ENCODE measurements around the gene LSM10.

LSM10 gene

GRCh38 chr1:36397378-36398230, at the start of gene LSM10:
Gene LSM10 (minus strand): TSS chr1:36397908. CDS start chr1:36394129, 3,779 bp downstream.
- peak; percentile 85 for DNase-seq (ENCODE audit: low read depth)

- DNase-seq (ENCODE audit: low read depth), result no peak
Measured at GRCh38 chr1:36447450-36447849, 49.7 kb upstream of the LSM10 start.

GRCh38 chr1:36446746-36447145, 49.0 kb upstream of the LSM10 start:
- no peak for DNase-seq (ENCODE audit: low read depth)

- no peak for DNase-seq (ENCODE audit: low read depth)
Measured at GRCh38 chr1:36446271-36446670, 48.6 kb upstream of the LSM10 start.

GRCh38 chr1:36443297-36443696, 45.6 kb upstream of the LSM10 start:
- DNase-seq (ENCODE audit: low read depth), result no peak

GRCh38 chr1:36442337-36442736, 44.6 kb upstream of the LSM10 start:
- DNase-seq (ENCODE audit: low read depth), result no peak

GRCh38 chr1:36440646-36441045, 42.9 kb upstream of the LSM10 start:
- DNase-seq (ENCODE audit: low read depth), result no peak

- DNase-seq (ENCODE audit: low read depth), result no peak
Measured at GRCh38 chr1:36440044-36440443, 42.3 kb upstream of the LSM10 start.

GRCh38 chr1:36438715-36439114, 41.0 kb upstream of the LSM10 start:
- no peak for DNase-seq (ENCODE audit: low read depth)

GRCh38 chr1:36436821-36437220, 39.1 kb upstream of the LSM10 start:
- no peak for DNase-seq (ENCODE audit: low read depth)

- no peak for DNase-seq (ENCODE audit: low read depth)
Measured at GRCh38 chr1:36433102-36433501, 35.4 kb upstream of the LSM10 start.

- DNase-seq (ENCODE audit: low read depth), result no peak
Measured at GRCh38 chr1:36432616-36433015, 34.9 kb upstream of the LSM10 start.

- no peak for DNase-seq (ENCODE audit: low read depth)
Measured at GRCh38 chr1:36425791-36426190, 28.1 kb upstream of the LSM10 start.

GRCh38 chr1:36421649-36422048, 23.9 kb upstream of the LSM10 start:
- DNase-seq (ENCODE audit: low read depth), result no peak

- peak; percentile 62 for DNase-seq (ENCODE audit: low read depth)
Measured at GRCh38 chr1:36420836-36421317, 23.2 kb upstream of the LSM10 start.

GRCh38 chr1:36420409-36420808, 22.7 kb upstream of the LSM10 start:
- DNase-seq (ENCODE audit: low read depth), result peak; percentile 7

GRCh38 chr1:36419569-36419968, 21.9 kb upstream of the LSM10 start:
- no peak for DNase-seq (ENCODE audit: low read depth)

GRCh38 chr1:36419140-36419539, 21.4 kb upstream of the LSM10 start:
- DNase-seq (ENCODE audit: low read depth), result no peak

GRCh38 chr1:36417931-36418330, 20.2 kb upstream of the LSM10 start:
- DNase-seq (ENCODE audit: low read depth), result no peak

GRCh38 chr1:36415661-36416326, 18.1 kb upstream of the LSM10 start:
- DNase-seq (ENCODE audit: low read depth), result no peak

- no peak for DNase-seq (ENCODE audit: low read depth)
Measured at GRCh38 chr1:36414384-36414783, 16.7 kb upstream of the LSM10 start.

- no peak for DNase-seq (ENCODE audit: low read depth)
Measured at GRCh38 chr1:36411674-36412648, 14.3 kb upstream of the LSM10 start.
